ENCODE measurements around the gene RPS6KA5. TPM values are rescaled to one million over a fixed set of nuclear protein-coding genes. Genes with fewer than 3 reads are reported as not detected.
"Not testable (repeated sequence)": the region's sequence is repeated elsewhere in the genome, so short reads cannot be mapped to it uniquely, and the experiment has no call there.

RPS6KA5 gene
- total and polyA plus RNA-seq, 8 donors = 4.2 to 10.8 (median 9.2) TPM

GRCh38 chr14:90981636-90982035 lies 78.8 kb downstream of the RPS6KA5 start:
- Histone ChIP-seq H3K4me1 (no peaks in the 10 kb centered on the region), H3K4me3 (no peak overlapping the region), H3K36me3 (no peaks in the 10 kb centered on the region), H3K27me3 (no peaks in the 10 kb centered on the region), H3K9me3 (no peaks in the 10 kb centered on the region), H3K27ac (no peak overlapping the region)
- ATAC-seq (peak; percentile 26), DNase-seq (no peak)
- intact Hi-C loops (cut with DNase I) = no loop called here
- no peak for TF ChIP-seq CTCF (IDR thresholded peaks at IDR 0.05)

GRCh38 chr14:90980636-90981035 lies 79.8 kb downstream of the RPS6KA5 start:
- H3K27me3 ChIP-seq; DNase-seq; H3K9me3 ChIP-seq; H3K36me3 ChIP-seq; H3K4me1 ChIP-seq; H3K4me3 ChIP-seq; intact Hi-C loops (cut with DNase I); H3K27ac ChIP-seq; ATAC-seq: not testable (repeated sequence)

- no peaks in the 10 kb centered on the region for H3K9me3 ChIP-seq
- H3K4me3 ChIP-seq = no peak overlapping the region
- H3K36me3 ChIP-seq = no peaks in the 10 kb centered on the region
- no peak overlapping the region for H3K27ac ChIP-seq
- DNase-seq (no peak), ATAC-seq (no peak)
- no peak for TF ChIP-seq CTCF (IDR thresholded peaks at IDR 0.05)
- intact Hi-C loops (cut with DNase I) = no loop called here
- H3K27me3 ChIP-seq = no peaks in the 10 kb centered on the region
- no peaks in the 10 kb centered on the region for H3K4me1 ChIP-seq
Observed at GRCh38 chr14:90979515-90979914, 80.9 kb downstream of the RPS6KA5 start.

- H3K4me3 ChIP-seq = no peak overlapping the region
- DNase-seq (no peak), ATAC-seq (no peak)
- no peaks in the 10 kb centered on the region for H3K9me3 ChIP-seq
- no peak overlapping the region for H3K27ac ChIP-seq
- no peak for TF ChIP-seq CTCF (IDR thresholded peaks at IDR 0.05)
- intact Hi-C loops (cut with DNase I) = no loop called here
- no peaks in the 10 kb centered on the region for H3K4me1 ChIP-seq
- no peaks in the 10 kb centered on the region for H3K27me3 ChIP-seq
- H3K36me3 ChIP-seq = no peaks in the 10 kb centered on the region
Observed at GRCh38 chr14:90976101-90976500, 84.3 kb downstream of the RPS6KA5 start.

- ATAC-seq (no peak), DNase-seq (no peak)
- peaks cover 0 to 9% of the 10 kb centered on the region in 2 donors for H3K9me3 ChIP-seq
- H3K27ac ChIP-seq = no peak overlapping the region
- peaks cover 0 to 23% of the 10 kb centered on the region in 2 donors for H3K4me1 ChIP-seq
- no peaks in the 10 kb centered on the region for H3K36me3 ChIP-seq
- intact Hi-C loops (cut with DNase I) = no loop called here
- TF ChIP-seq CTCF (IDR thresholded peaks at IDR 0.05) = no peak
- H3K4me3 ChIP-seq = no peak overlapping the region
- H3K27me3 ChIP-seq = no peaks in the 10 kb centered on the region
Observed at GRCh38 chr14:90971687-90972086, 88.8 kb downstream of the RPS6KA5 start.

GRCh38 chr14:90970167-90970600 lies 90.3 kb downstream of the RPS6KA5 start:
- Histone ChIP-seq H3K27ac (no peak overlapping the region), H3K27me3 (no peaks in the 10 kb centered on the region), H3K36me3 (no peaks in the 10 kb centered on the region), H3K9me3 (peaks cover 0 to 9% of the 10 kb centered on the region in 2 donors), H3K4me1 (peaks cover 0 to 23% of the 10 kb centered on the region in 2 donors), H3K4me3 (no peak overlapping the region)
- intact Hi-C loops (cut with DNase I) = no loop called here
- DNase-seq (no peak), ATAC-seq (peak; percentile 37)
- no peak for TF ChIP-seq CTCF (IDR thresholded peaks at IDR 0.05)
